SK-N-SH (cell line): ENCODE data around the gene DCP2.

Experiments used
- EP300 ChIP-seq, 2 experiments: IDR thresholded peaks; 2 replicates each; pipeline versions ENCODE4 v1.4.0 to v1.6.1; 2012; ENCODE audit warnings: borderline replicate concordance in 1 of 2, low read depth in 1 of 2, low read length in 1 of 2
- JUND ChIP-seq: IDR thresholded peaks from 2 replicates; pipeline ENCODE4 v1.4.0; 2012
- POLR2AphosphoS5 ChIP-seq: IDR thresholded peaks from 2 replicates; pipeline ENCODE4 v1.6.1; 2012; ENCODE audit warnings: low read depth, low read length
- TF ChIP-seq, protein P1 (sequence below): fragments of 200-600 bp; sonication (generic); IDR thresholded peaks from 2 replicates; pipeline ENCODE4 v1.6.1; 2017; ENCODE audit warnings: antibody characterized with exemption, mild to moderate bottlenecking, moderate library complexity
- TF ChIP-seq, protein P2 (sequence below): IDR thresholded peaks from 2 replicates; pipeline ENCODE4 v1.6.1; 2012; ENCODE audit warnings: mild to moderate bottlenecking, low read depth, low read length, moderate library complexity
- TF ChIP-seq, protein P3 (sequence below): IDR thresholded peaks from 2 replicates; pipeline ENCODE4 v1.4.0; 2012; ENCODE audit warnings: low read depth, borderline replicate concordance
- TF ChIP-seq, protein P4 (sequence below): fragments of 150-350 bp; IDR thresholded peaks from 2 replicates; pipeline ENCODE4 v1.6.1; 2017; ENCODE audit warnings: antibody characterized with exemption, low read length, low read depth, borderline replicate concordance
- TF ChIP-seq, protein P5 (sequence below): IDR thresholded peaks from 2 replicates; pipeline ENCODE4 v1.4.0; 2012; ENCODE audit warnings: low read depth

DNA sequence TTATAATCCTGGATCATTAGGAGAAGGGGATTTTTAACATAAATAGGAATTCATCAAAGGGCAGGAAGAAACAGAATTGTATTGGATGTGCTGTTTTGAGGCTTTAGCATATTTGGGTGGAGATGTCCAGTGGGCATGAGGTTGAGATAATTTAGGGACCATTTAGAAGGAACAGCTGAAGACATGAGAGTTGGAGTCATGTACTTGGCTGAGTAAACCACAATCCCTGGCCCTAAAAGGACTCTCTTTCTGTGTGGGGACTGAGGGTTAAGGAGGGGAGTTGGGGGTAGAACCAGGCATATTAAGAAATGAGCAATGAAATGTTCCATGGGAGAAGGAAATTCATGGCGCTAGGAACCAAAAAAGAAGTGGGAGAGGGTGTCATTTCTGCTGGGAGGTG is 61.5 kb downstream of the DCP2 start:
- TF ChIP-seq, protein P1, sequence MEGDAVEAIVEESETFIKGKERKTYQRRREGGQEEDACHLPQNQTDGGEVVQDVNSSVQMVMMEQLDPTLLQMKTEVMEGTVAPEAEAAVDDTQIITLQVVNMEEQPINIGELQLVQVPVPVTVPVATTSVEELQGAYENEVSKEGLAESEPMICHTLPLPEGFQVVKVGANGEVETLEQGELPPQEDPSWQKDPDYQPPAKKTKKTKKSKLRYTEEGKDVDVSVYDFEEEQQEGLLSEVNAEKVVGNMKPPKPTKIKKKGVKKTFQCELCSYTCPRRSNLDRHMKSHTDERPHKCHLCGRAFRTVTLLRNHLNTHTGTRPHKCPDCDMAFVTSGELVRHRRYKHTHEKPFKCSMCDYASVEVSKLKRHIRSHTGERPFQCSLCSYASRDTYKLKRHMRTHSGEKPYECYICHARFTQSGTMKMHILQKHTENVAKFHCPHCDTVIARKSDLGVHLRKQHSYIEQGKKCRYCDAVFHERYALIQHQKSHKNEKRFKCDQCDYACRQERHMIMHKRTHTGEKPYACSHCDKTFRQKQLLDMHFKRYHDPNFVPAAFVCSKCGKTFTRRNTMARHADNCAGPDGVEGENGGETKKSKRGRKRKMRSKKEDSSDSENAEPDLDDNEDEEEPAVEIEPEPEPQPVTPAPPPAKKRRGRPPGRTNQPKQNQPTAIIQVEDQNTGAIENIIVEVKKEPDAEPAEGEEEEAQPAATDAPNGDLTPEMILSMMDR: no peak
- TF ChIP-seq, protein P2, sequence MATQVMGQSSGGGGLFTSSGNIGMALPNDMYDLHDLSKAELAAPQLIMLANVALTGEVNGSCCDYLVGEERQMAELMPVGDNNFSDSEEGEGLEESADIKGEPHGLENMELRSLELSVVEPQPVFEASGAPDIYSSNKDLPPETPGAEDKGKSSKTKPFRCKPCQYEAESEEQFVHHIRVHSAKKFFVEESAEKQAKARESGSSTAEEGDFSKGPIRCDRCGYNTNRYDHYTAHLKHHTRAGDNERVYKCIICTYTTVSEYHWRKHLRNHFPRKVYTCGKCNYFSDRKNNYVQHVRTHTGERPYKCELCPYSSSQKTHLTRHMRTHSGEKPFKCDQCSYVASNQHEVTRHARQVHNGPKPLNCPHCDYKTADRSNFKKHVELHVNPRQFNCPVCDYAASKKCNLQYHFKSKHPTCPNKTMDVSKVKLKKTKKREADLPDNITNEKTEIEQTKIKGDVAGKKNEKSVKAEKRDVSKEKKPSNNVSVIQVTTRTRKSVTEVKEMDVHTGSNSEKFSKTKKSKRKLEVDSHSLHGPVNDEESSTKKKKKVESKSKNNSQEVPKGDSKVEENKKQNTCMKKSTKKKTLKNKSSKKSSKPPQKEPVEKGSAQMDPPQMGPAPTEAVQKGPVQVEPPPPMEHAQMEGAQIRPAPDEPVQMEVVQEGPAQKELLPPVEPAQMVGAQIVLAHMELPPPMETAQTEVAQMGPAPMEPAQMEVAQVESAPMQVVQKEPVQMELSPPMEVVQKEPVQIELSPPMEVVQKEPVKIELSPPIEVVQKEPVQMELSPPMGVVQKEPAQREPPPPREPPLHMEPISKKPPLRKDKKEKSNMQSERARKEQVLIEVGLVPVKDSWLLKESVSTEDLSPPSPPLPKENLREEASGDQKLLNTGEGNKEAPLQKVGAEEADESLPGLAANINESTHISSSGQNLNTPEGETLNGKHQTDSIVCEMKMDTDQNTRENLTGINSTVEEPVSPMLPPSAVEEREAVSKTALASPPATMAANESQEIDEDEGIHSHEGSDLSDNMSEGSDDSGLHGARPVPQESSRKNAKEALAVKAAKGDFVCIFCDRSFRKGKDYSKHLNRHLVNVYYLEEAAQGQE: no peak
- no peak for TF ChIP-seq EP300 (IDR thresholded peaks at IDR 0.05; ENCODE audit: borderline replicate concordance in 1 of 2, low read depth in 1 of 2, low read length in 1 of 2)
- TF ChIP-seq POLR2AphosphoS5: no peak
- TF ChIP-seq, protein P3, sequence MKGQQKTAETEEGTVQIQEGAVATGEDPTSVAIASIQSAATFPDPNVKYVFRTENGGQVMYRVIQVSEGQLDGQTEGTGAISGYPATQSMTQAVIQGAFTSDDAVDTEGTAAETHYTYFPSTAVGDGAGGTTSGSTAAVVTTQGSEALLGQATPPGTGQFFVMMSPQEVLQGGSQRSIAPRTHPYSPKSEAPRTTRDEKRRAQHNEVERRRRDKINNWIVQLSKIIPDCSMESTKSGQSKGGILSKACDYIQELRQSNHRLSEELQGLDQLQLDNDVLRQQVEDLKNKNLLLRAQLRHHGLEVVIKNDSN: no peak
- TF ChIP-seq, protein P4, sequence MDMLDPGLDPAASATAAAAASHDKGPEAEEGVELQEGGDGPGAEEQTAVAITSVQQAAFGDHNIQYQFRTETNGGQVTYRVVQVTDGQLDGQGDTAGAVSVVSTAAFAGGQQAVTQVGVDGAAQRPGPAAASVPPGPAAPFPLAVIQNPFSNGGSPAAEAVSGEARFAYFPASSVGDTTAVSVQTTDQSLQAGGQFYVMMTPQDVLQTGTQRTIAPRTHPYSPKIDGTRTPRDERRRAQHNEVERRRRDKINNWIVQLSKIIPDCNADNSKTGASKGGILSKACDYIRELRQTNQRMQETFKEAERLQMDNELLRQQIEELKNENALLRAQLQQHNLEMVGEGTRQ: no peak
- TF ChIP-seq, protein P5, sequence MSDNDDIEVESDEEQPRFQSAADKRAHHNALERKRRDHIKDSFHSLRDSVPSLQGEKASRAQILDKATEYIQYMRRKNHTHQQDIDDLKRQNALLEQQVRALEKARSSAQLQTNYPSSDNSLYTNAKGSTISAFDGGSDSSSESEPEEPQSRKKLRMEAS: no peak
- TF ChIP-seq JUND: no peak
